A549 (cell line): ENCODE results near the gene CPLX4.

Source experiments
- CEBPB ChIP-seq, 2 experiments: fragments of >200 bp in 1 of 2; sonication (Bioruptor Twin) in 1 of 2; formaldehyde crosslinking in 1 of 2; IDR thresholded peaks; 2 replicates each; pipeline ENCODE4 v1.6.1; 2012 to 2016
- CHD4 ChIP-seq: fragments of 200-600 bp; sonication (generic); IDR thresholded peaks from 2 replicates; pipeline ENCODE4 v1.6.1; 2016; ENCODE audit warnings: antibody characterized with exemption, mild to moderate bottlenecking, borderline replicate concordance
- CTCF ChIP-seq: fragments of >200 bp; sonication (Bioruptor Twin); formaldehyde crosslinking; IDR thresholded peaks from 3 replicates; pipeline ENCODE4 v1.5.1; 2016
- EP300 ChIP-seq, 2 experiments: fragments of >200 bp; sonication (Bioruptor Twin); formaldehyde crosslinking; IDR thresholded peaks; 2 replicates in 1 of 2; 3 replicates in 1 of 2; pipeline ENCODE4 v1.6.1; 2016 to 2017
- FOSL2 ChIP-seq, 2 experiments: fragments of 450-650 bp in 1 of 2; fragments of >200 bp in 1 of 2; sonication (Bioruptor Twin) in 1 of 2; formaldehyde crosslinking; IDR thresholded peaks; 2 replicates each; pipeline versions ENCODE4 v1.5.0 to v1.6.1; 2016 to 2020; ENCODE audit warnings: mild to moderate bottlenecking in 1 of 2, moderate library complexity in 1 of 2
- KDM1A ChIP-seq: fragments of 200-600 bp; sonication (generic); IDR thresholded peaks from 2 replicates; pipeline ENCODE4 v1.6.1; 2016; ENCODE audit warnings: low read depth, mild to moderate bottlenecking
- POLR2A ChIP-seq: IDR thresholded peaks from 2 replicates; pipeline ENCODE4 v1.6.1; 2012; ENCODE audit warnings: mild to moderate bottlenecking, low read length
- RAD21 ChIP-seq, 2 experiments: fragments of >200 bp in 1 of 2; sonication (Bioruptor Twin) in 1 of 2; formaldehyde crosslinking in 1 of 2; IDR thresholded peaks in 1 of 2; conservative IDR thresholded peaks in 1 of 2; 2 replicates in 1 of 2; 3 replicates in 1 of 2; pipeline ENCODE4 v1.6.1; 2012 to 2018; ENCODE audit warnings: inconsistent platforms in 1 of 2
- REST ChIP-seq: fragments of 200-600 bp; sonication (generic); IDR thresholded peaks from 2 replicates; pipeline ENCODE4 v1.6.1; 2016; ENCODE audit warnings: antibody characterized with exemption, mild to moderate bottlenecking, moderate library complexity
- TP53 ChIP-seq: fragments of 250-450 bp; sonication (Bioruptor Pico); IDR thresholded peaks from 2 replicates; pipeline ENCODE4 v1.5.0; 2021; ENCODE audit warnings: mild to moderate bottlenecking, moderate library complexity
- USF2 ChIP-seq: fragments of 450-650 bp; IDR thresholded peaks from 2 replicates; pipeline ENCODE4 v1.6.1; 2014; ENCODE audit warnings: antibody characterized with exemption

GRCh38 chr18:59272221-59272888, 46.1 kb downstream of the CPLX4 start:
- TF ChIP-seq CHD4 (no peak), FOSL2 (IDR thresholded peaks at IDR 0.05) (no peak), FOSL2 (CRISPR knock-in tag; IDR thresholded peaks at IDR 0.05) (no peak), KDM1A (no peak), CTCF (no peak), CEBPB (IDR thresholded peaks at IDR 0.05) (no peak), POLR2A (no peak), EP300 (IDR thresholded peaks at IDR 0.05) (no peak), USF2 (no peak), REST (no peak), RAD21 (conservative IDR thresholded peaks at IDR 0.05 in 1 of 2, IDR thresholded peaks at IDR 0.05 in 1 of 2) (no peak), TP53 (CRISPR knock-in tag) (no peak)
